Sigmoid colon (tissue), 4 donors: ENCODE measurements around the gene CAPSL.

Experiments used
- CTCF ChIP-seq, 4 experiments: fragments of 450-650 bp in 3 of 4; fragments of 200-600 bp in 1 of 4; IDR thresholded peaks; one replicate each; pipeline ENCODE4 v1.5.1; 2016 to 2019; ENCODE audit warnings: antibody characterized with exemption in 4 of 4, mild to moderate bottlenecking in 3 of 4, moderate library complexity in 2 of 4
- POLR2A ChIP-seq, 2 donors: fragments of 450-650 bp; IDR thresholded peaks; one replicate each; pipeline ENCODE4 v1.6.1; 2016; ENCODE audit warnings: antibody characterized with exemption in 2 of 2, mild to moderate bottlenecking in 2 of 2, moderate library complexity in 2 of 2
- POLR2AphosphoS5 ChIP-seq, 4 donors: sonication (generic); formaldehyde crosslinking; IDR thresholded peaks; one replicate each; pipeline ENCODE4 v1.6.1; 2017; ENCODE audit warnings: antibody characterized with exemption in 4 of 4

GRCh38 chr5:35924950-35925722 lies 13.3 kb downstream of the CAPSL start:
- TF ChIP-seq CTCF (IDR thresholded peaks at IDR 0.05) (peak in 2 of 4 experiments; percentile 14 to 15), POLR2A (IDR thresholded peaks at IDR 0.05) (no peak), POLR2AphosphoS5 (IDR thresholded peaks at IDR 0.05) (no peak)
